B cell (primary cell): ENCODE results near the gene MCTP1.

ENCODE experiments used
- CTCF ChIP-seq: fragments of 200-600 bp; IDR thresholded peaks from one replicate; pipeline ENCODE4 v1.8.0; 2022; ENCODE audit warnings: antibody characterized with exemption, mild to moderate bottlenecking
- EZH2 ChIP-seq: IDR thresholded peaks from 2 replicates; pipeline ENCODE4 v1.6.1; 2012; ENCODE audit warnings: borderline replicate concordance, low read depth, mild to moderate bottlenecking, moderate library complexity, low read length; ENCODE audit not compliant: insufficient read depth, poor library complexity, severe bottlenecking

- TF ChIP-seq CTCF (no peak), EZH2 (no peak)
These were observed 136.4 kb downstream of the MCTP1 start for GRCh38 chr5:95148453-95148852.
